ENCODE results near the gene CGB2. TPM values are rescaled to one million over a fixed set of nuclear protein-coding genes. Genes with fewer than 3 reads are reported as not detected.

The CGB2 gene
- total RNA-seq, 4 donors from 2014 or later, result not detected

- no peaks in the 10 kb centered on the region for H3K27me3 ChIP-seq
- intact Hi-C loops (cut with DNase I), result no loop called here
- DNase-seq (ENCODE audit: extremely low spot score), result no peak
- TF ChIP-seq POLR2AphosphoS5 (IDR thresholded peaks at IDR 0.05) (no peak), POLR2A (IDR thresholded peaks at IDR 0.05; ENCODE audit: low read depth) (no peak), CTCF (IDR thresholded peaks at IDR 0.05) (no peak), EP300 (IDR thresholded peaks at IDR 0.05) (no peak)
- H3K36me3 ChIP-seq, result peaks cover 25 to 75% (median 61%) of the 10 kb centered on the region in 4 donors
- H3K9me3 ChIP-seq, result no peaks in the 10 kb centered on the region
- H3K4me3 ChIP-seq, result no peak overlapping the region
- H3K4me1 ChIP-seq, result peaks cover 27 to 36% (median 30%) of the 10 kb centered on the region in 4 donors
- no peak overlapping the region for H3K27ac ChIP-seq (replicated peaks in 1 of 4)
- WGBS, result 95% methylated on average over 6 of the region's 7 CpGs
Measured at GRCh38 chr19:48988286-48988685, 43.4 kb upstream of the CGB2 start.

GRCh38 chr19:48988860-48989259, 42.8 kb upstream of the CGB2 start:
- Histone ChIP-seq H3K4me3 (no peak overlapping the region), H3K27ac (replicated peaks in 1 of 4) (no peak overlapping the region), H3K36me3 (peaks cover 25 to 69% (median 55%) of the 10 kb centered on the region in 4 donors), H3K27me3 (no peaks in the 10 kb centered on the region), H3K4me1 (peaks cover 27 to 37% (median 31%) of the 10 kb centered on the region in 4 donors), H3K9me3 (no peaks in the 10 kb centered on the region)
- no peak for DNase-seq (ENCODE audit: extremely low spot score)
- TF ChIP-seq POLR2AphosphoS5 (IDR thresholded peaks at IDR 0.05), result no peak
- TF ChIP-seq EP300 (IDR thresholded peaks at IDR 0.05), result no peak
- no peak for TF ChIP-seq CTCF (IDR thresholded peaks at IDR 0.05)
- TF ChIP-seq POLR2A (IDR thresholded peaks at IDR 0.05; ENCODE audit: low read depth), result no peak
- 91% methylated on average over 9 of the region's 9 CpGs for WGBS
- intact Hi-C loops (cut with DNase I), result no loop called here

GRCh38 chr19:48989701-48990291, 41.9 kb upstream of the CGB2 start:
- H3K27me3 ChIP-seq, result no peaks in the 10 kb centered on the region
- H3K4me1 ChIP-seq, result peaks cover 35 to 46% (median 40%) of the 10 kb centered on the region in 4 donors
- no peak for DNase-seq (ENCODE audit: extremely low spot score)
- intact Hi-C loops (cut with DNase I), result no loop called here
- WGBS, result 71% methylated on average over 13 of the region's 17 CpGs
- H3K27ac ChIP-seq (replicated peaks in 1 of 4), result peak overlapping the region in 2 of 4 donors; percentile 93 to 95
- no peaks in the 10 kb centered on the region for H3K9me3 ChIP-seq
- TF ChIP-seq EP300 (IDR thresholded peaks at IDR 0.05) (no peak), POLR2A (IDR thresholded peaks at IDR 0.05; ENCODE audit: low read depth) (no peak), CTCF (IDR thresholded peaks at IDR 0.05) (no peak)
- peaks cover 19 to 59% (median 46%) of the 10 kb centered on the region in 4 donors for H3K36me3 ChIP-seq
- H3K4me3 ChIP-seq, result no peak overlapping the region

GRCh38 chr19:48990400-48990799, 41.3 kb upstream of the CGB2 start:
- peaks cover 12 to 53% (median 40%) of the 10 kb centered on the region in 4 donors for H3K36me3 ChIP-seq
- H3K4me1 ChIP-seq, result peaks cover 36 to 52% (median 46%) of the 10 kb centered on the region in 4 donors
- intact Hi-C loops (cut with DNase I), result no loop called here
- peak overlapping the region in 3 of 4 donors; percentile 93 to 95 (median 94) for H3K27ac ChIP-seq (replicated peaks in 1 of 4)
- no peak for DNase-seq (ENCODE audit: extremely low spot score)
- TF ChIP-seq POLR2A (IDR thresholded peaks at IDR 0.05; ENCODE audit: low read depth) (no peak), POLR2AphosphoS5 (IDR thresholded peaks at IDR 0.05) (no peak), EP300 (IDR thresholded peaks at IDR 0.05) (no peak)
- no peak overlapping the region for H3K4me3 ChIP-seq
- H3K9me3 ChIP-seq, result no peaks in the 10 kb centered on the region
- H3K27me3 ChIP-seq, result no peaks in the 10 kb centered on the region
- 63% methylated on average over 4 of the region's 4 CpGs for WGBS

- H3K9me3 ChIP-seq, result no peaks in the 10 kb centered on the region
- H3K27me3 ChIP-seq, result no peaks in the 10 kb centered on the region
- TF ChIP-seq EP300 (IDR thresholded peaks at IDR 0.05), result no peak
- no peak for TF ChIP-seq CTCF (IDR thresholded peaks at IDR 0.05)
- no peak for TF ChIP-seq POLR2AphosphoS5 (IDR thresholded peaks at IDR 0.05)
- no peak for TF ChIP-seq POLR2A (IDR thresholded peaks at IDR 0.05; ENCODE audit: low read depth)
- H3K27ac ChIP-seq (replicated peaks in 1 of 4), result peak overlapping the region; percentile 93 to 96 (median 94)
- intact Hi-C loops (cut with DNase I), result no loop called here
- H3K36me3 ChIP-seq, result peaks cover 10 to 46% (median 33%) of the 10 kb centered on the region in 4 donors
- H3K4me3 ChIP-seq, result peak overlapping the region; percentile 65 to 82 (median 78)
- peaks cover 36 to 54% (median 48%) of the 10 kb centered on the region in 4 donors for H3K4me1 ChIP-seq
- WGBS, result 90% methylated on average over 22 of the region's 22 CpGs
- no peak for DNase-seq (ENCODE audit: extremely low spot score)
Measured at GRCh38 chr19:48991011-48991609, 40.6 kb upstream of the CGB2 start.

All from esophagus muscularis mucosa (tissue), 4 donors.